OCI-LY7 (cell line): Measurements from ENCODE around the gene CTDSPL. TPM values are rescaled to one million over a fixed set of nuclear protein-coding genes. Genes with fewer than 3 reads are reported as not detected.
A peak's percentile ranks its signal among the peaks of the same experiment; 100 is the strongest.

Source experiments
- BruUV-seq: library from RNA; stranded (reverse); fragments of 400-500 nt; replicated peaks from 2 replicates; lab custom pipeline; 2021; lab: Mats Ljungman, UMichigan
- CTCF ChIA-PET: fragments of 300-600 bp; sonication (Branson Sonifier 250); formaldehyde crosslinking; loops from one replicate; lab custom pipeline; 2022; ENCODE audit warnings: antibody characterized with exemption; ENCODE audit not compliant: unreplicated experiment; lab: Charles Lee
- POLR2A ChIA-PET: fragments of 300-600 bp; sonication (Branson Sonifier 250); formaldehyde crosslinking; loops from one replicate; lab custom pipeline; 2022; ENCODE audit warnings: antibody characterized with exemption; lab: Charles Lee
- DNase-seq: peaks from one replicate; pipeline ENCODE4 v3.0.0-alpha.2; 2015; ENCODE audit warnings: low spot score
- H2AFZ ChIP-seq: fragments of 200-600 bp; sonication (generic), shearing (Covaris generic); 2 replicates; pipeline ENCODE4 v1.6.1; 2014; ENCODE audit warnings: mild to moderate bottlenecking, antibody characterized with exemption, low read length, moderate library complexity
- H3K27ac ChIP-seq: fragments of 200-600 bp; sonication (generic); 2 replicates; pipeline ENCODE4 v1.5.1; 2014; ENCODE audit warnings: mixed run types, low read depth, mild to moderate bottlenecking, moderate library complexity, low read length, inconsistent platforms; ENCODE audit not compliant: poor library complexity, severe bottlenecking
- H3K36me3 ChIP-seq: fragments of 200-600 bp; sonication (generic); 2 replicates; pipeline ENCODE4 v1.6.1; 2014; ENCODE audit warnings: mild to moderate bottlenecking, antibody characterized with exemption, low read length, moderate library complexity, mixed read lengths; ENCODE audit not compliant: insufficient read depth
- H3K4me1 ChIP-seq: fragments of 200-600 bp; sonication (generic); 2 replicates; pipeline ENCODE4 v1.5.1; 2014; ENCODE audit warnings: mild to moderate bottlenecking, low read length; ENCODE audit not compliant: insufficient read depth, poor library complexity, severe bottlenecking
- H3K4me2 ChIP-seq: fragments of 200-600 bp; sonication (generic); 2 replicates; pipeline ENCODE4 v1.6.1; 2014; ENCODE audit warnings: mild to moderate bottlenecking, low read length
- H3K4me3 ChIP-seq: fragments of 200-600 bp; sonication (generic); 2 replicates; pipeline ENCODE4 v1.5.1; 2014; ENCODE audit warnings: mild to moderate bottlenecking, low read depth, low read length; ENCODE audit not compliant: poor library complexity, severe bottlenecking
- H3K79me2 ChIP-seq: fragments of 200-600 bp; sonication (generic); 2 replicates; pipeline ENCODE4 v1.6.1; 2016; ENCODE audit warnings: low read depth, mild to moderate bottlenecking, low read length, moderate library complexity, mixed read lengths; ENCODE audit not compliant: insufficient read depth
- H3K9me2 ChIP-seq: fragments of 200-600 bp; sonication (generic); 2 replicates; pipeline ENCODE4 v1.6.1; 2016; ENCODE audit warnings: mild to moderate bottlenecking, low read length, mixed read lengths; ENCODE audit not compliant: insufficient read depth
- H3K9me3 ChIP-seq: fragments of 200-600 bp; sonication (generic); 2 replicates; pipeline ENCODE4 v1.6.1; 2014; ENCODE audit warnings: mild to moderate bottlenecking, mixed run types, low read length, mixed read lengths
- H4K20me1 ChIP-seq: fragments of 200-600 bp; sonication (generic); 2 replicates; pipeline ENCODE4 v1.6.1; 2014; ENCODE audit warnings: mild to moderate bottlenecking, antibody characterized with exemption, low read length, moderate library complexity, mixed read lengths; ENCODE audit not compliant: insufficient read depth
- EZH2phosphoT487 ChIP-seq: fragments of 200-600 bp; sonication (generic); IDR thresholded peaks from 2 replicates; pipeline ENCODE4 v1.6.1; 2018; ENCODE audit warnings: low read depth, borderline replicate concordance, mild to moderate bottlenecking, mixed run types, antibody characterized with exemption, low read length, moderate library complexity, mixed read lengths
- intact Hi-C: fragments of 100-400 bp; cut with micrococcal nuclease; formaldehyde crosslinking; loops from one replicate; pipeline ENCODE4 v1.10.0; 2022; ENCODE audit not compliant: unreplicated experiment
- total RNA-seq, 2 experiments: library from RNA; depleted of rRNA in 1 of 2; stranded (reverse); fragments of >200 nt in 1 of 2; shearing (Covaris generic) in 1 of 2; gene quantifications; 2 replicates each; pipeline ENCODE4 v1.2.3, GENCODE V29; 2014 to 2022
- TF ChIP-seq, protein P1 (sequence below): fragments of 200-600 bp; sonication (generic); conservative IDR thresholded peaks from 2 replicates; pipeline ENCODE4 v1.5.1; 2014; ENCODE audit warnings: mild to moderate bottlenecking, antibody characterized with exemption, low read length, moderate library complexity, mixed read lengths

The CTDSPL gene
- total RNA-seq, 2 experiments from 2014 or later: 0.38 TPM; not detected in 1

DNA sequence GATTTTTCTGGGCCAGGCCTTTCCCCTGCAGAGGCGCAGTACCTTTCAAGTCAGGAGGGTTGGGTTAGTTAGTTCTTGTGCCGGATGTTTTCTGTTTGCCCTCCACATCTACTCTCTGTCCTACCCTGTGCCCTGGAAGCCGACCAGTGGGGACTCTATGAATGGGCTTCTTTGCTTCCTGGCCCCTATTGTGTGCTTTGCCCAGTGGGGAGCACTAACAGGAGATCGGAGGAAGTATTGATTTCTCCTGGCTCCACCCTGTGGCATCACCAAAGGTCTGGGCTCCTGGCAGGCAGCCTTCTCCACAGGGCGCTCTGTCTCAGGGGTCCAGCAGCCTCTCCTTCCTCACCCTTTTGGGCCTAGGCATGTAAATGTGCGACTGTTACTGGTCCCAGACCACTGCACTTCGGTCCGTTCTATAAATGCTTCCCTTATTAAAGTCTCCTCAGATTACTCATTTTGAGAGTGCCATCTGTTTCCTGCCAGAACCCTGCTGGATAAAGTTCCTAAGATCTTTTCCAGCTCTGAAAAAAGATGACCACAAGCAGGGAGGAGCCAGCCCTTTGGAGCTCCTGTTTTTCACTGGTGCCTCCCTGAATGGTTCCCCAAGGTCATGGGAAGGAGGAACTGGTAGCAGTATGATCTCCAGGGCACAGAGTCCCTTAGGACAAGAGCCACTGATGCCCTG, 44.5 kb downstream of the CTDSPL start:
- Histone ChIP-seq H3K79me2 (no peaks in the 10 kb centered on the region), H3K4me1 (peaks cover 67% of the 10 kb centered on the region), H3K27ac (peak overlapping the region; percentile 94), H3K36me3 (no peaks in the 10 kb centered on the region), H3K9me2 (no peaks in the 10 kb centered on the region), H3K4me2 (peak overlapping the region; percentile 71), H3K9me3 (no peaks in the 10 kb centered on the region), H3K4me3 (peak overlapping the region; percentile 25), H2AFZ (peak overlapping the region; percentile 89), H4K20me1 (no peaks in the 10 kb centered on the region)
- CTCF ChIA-PET: no interaction called here
- DNase-seq: peak; percentile 49
- intact Hi-C loops: no loop called here
- TF ChIP-seq, protein P1, sequence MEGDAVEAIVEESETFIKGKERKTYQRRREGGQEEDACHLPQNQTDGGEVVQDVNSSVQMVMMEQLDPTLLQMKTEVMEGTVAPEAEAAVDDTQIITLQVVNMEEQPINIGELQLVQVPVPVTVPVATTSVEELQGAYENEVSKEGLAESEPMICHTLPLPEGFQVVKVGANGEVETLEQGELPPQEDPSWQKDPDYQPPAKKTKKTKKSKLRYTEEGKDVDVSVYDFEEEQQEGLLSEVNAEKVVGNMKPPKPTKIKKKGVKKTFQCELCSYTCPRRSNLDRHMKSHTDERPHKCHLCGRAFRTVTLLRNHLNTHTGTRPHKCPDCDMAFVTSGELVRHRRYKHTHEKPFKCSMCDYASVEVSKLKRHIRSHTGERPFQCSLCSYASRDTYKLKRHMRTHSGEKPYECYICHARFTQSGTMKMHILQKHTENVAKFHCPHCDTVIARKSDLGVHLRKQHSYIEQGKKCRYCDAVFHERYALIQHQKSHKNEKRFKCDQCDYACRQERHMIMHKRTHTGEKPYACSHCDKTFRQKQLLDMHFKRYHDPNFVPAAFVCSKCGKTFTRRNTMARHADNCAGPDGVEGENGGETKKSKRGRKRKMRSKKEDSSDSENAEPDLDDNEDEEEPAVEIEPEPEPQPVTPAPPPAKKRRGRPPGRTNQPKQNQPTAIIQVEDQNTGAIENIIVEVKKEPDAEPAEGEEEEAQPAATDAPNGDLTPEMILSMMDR: no peak
- TF ChIP-seq EZH2phosphoT487: no peak
- POLR2A ChIA-PET: interaction anchor here (0.6 to 1.5 kb wide), 4 partner anchors 8 to 50 kb away, joined by 3 to 4 read pairs (median 3); no protein-coding TSS in a partner anchor
- BruUV-seq: no TSS peak

DNA sequence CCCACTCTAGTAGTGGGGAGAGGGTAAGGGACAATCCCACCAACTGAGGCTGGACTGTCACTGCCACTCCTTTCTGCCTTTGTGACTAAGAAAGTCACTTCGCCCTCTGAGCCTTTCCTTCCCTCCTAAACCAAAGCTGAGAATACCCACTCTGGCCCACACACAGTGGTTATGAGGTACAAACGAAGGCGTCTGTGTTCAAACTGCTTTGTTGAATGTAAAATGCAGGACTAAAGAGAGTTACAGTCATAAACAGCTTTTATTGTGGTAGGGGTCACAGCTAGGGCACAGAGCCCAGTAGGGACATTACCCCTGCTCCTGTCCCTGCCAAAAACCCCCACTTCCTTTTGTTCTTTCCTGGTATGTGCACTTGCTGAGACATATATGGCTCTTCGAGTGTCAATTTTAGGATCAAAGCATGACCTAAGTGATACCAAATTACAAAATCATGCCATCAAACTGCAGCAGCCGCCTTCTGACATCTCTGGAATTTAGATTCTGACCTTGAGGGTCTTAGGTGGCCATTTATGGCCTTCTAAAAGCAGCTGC, 45.1 kb downstream of the CTDSPL start:
- H3K4me1 ChIP-seq: peaks cover 72% of the 10 kb centered on the region
- H2AFZ ChIP-seq: peak overlapping the region; percentile 89
- peak overlapping the region; percentile 94 for H3K27ac ChIP-seq
- CTCF ChIA-PET: no interaction called here
- intact Hi-C loops: no loop called here
- H3K4me2 ChIP-seq: peak overlapping the region; percentile 71
- no peaks in the 10 kb centered on the region for H3K9me2 ChIP-seq
- no peaks in the 10 kb centered on the region for H3K36me3 ChIP-seq
- TF ChIP-seq, protein P1: no peak
- TF ChIP-seq EZH2phosphoT487: no peak
- POLR2A ChIA-PET: interaction anchor here (0.6 to 1.5 kb wide), 4 partner anchors 9 to 1482 kb away, joined by 3 read pairs; no protein-coding TSS in a partner anchor
- H4K20me1 ChIP-seq: no peaks in the 10 kb centered on the region
- H3K79me2 ChIP-seq: no peaks in the 10 kb centered on the region
- no TSS peak for BruUV-seq
- no peak for DNase-seq
- peak overlapping the region; percentile 55 for H3K4me3 ChIP-seq
- no peaks in the 10 kb centered on the region for H3K9me3 ChIP-seq

DNA sequence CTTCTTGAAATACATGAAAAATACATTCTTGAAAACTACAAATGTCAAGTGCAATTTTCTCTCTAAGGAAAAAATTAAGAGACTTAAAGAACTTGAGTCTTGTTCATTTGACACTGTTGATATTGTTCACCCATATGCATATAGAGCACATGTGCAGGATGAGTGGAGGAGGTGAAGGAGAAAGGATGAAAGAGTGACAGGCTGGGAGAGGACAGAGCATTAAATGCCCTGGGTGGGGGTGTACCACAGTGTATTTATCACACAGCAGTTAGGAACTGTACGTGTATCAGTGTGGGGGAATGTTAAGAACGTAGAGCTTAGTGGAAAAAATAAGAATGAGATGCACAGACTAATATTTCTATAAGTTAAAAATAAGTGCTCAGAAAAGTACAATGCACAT, 45.7 kb downstream of the CTDSPL start:
- H3K4me3 ChIP-seq: peak overlapping the region; percentile 55
- ChIA-PET CTCF (no interaction called here), POLR2A (interaction anchor here (0.6 kb wide), 1 partner anchor 1481 kb away, joined by 3 read pairs; no protein-coding TSS in a partner anchor)
- peak; percentile 31 for DNase-seq
- H3K4me1 ChIP-seq: peaks cover 77% of the 10 kb centered on the region
- no peaks in the 10 kb centered on the region for H3K36me3 ChIP-seq
- no peaks in the 10 kb centered on the region for H3K9me3 ChIP-seq
- no peak for TF ChIP-seq EZH2phosphoT487
- TF ChIP-seq, protein P1: no peak
- H3K9me2 ChIP-seq: no peaks in the 10 kb centered on the region
- peak overlapping the region; percentile 94 for H3K27ac ChIP-seq
- intact Hi-C loops: no loop called here
- peak overlapping the region; percentile 71 for H3K4me2 ChIP-seq
- H3K79me2 ChIP-seq: no peaks in the 10 kb centered on the region
- no TSS peak for BruUV-seq
- H4K20me1 ChIP-seq: no peaks in the 10 kb centered on the region
- H2AFZ ChIP-seq: peak overlapping the region; percentile 89; the same call in 1 of the 2 replicates
